GM06990 (cell line): ENCODE data around the gene IL1RAP.

Experiments
- DNase-seq: peaks from one replicate; pipeline ENCODE4 v3.0.0-alpha.2; 2011; ENCODE audit not compliant: insufficient read length; ENCODE audit errors: extremely low read depth
- H3K27me3 ChIP-seq: replicated peaks from 2 replicates; pipeline ENCODE4 v1.6.0; 2011; ENCODE audit warnings: low read length; ENCODE audit not compliant: control insufficient read depth, insufficient read depth
- H3K36me3 ChIP-seq: 2 replicates; pipeline ENCODE4 v1.5.1; 2011; ENCODE audit warnings: low read length; ENCODE audit not compliant: control insufficient read depth, insufficient read depth
- H3K4me3 ChIP-seq: replicated peaks from 2 replicates; pipeline ENCODE4 v1.5.1; 2011; ENCODE audit warnings: low read depth, mild to moderate bottlenecking, control low read depth, low read length
- CTCF ChIP-seq: IDR thresholded peaks from 2 replicates; pipeline ENCODE4 v1.5.1; 2011; ENCODE audit warnings: low read length, control low read depth, mild to moderate bottlenecking, inconsistent platforms; ENCODE audit not compliant: insufficient read depth, poor library complexity, severe bottlenecking

Gene IL1RAP

GRCh38 chr3:190531406-190531805, 17.5 kb downstream of the IL1RAP start:
- no peak for DNase-seq
- no peak overlapping the region for H3K4me3 ChIP-seq
- H3K36me3 ChIP-seq, result no peaks in the 10 kb centered on the region
- H3K27me3 ChIP-seq, result no peaks in the 10 kb centered on the region
- TF ChIP-seq CTCF, result no peak

GRCh38 chr3:190532731-190533203, 18.9 kb downstream of the IL1RAP start:
- TF ChIP-seq CTCF, result no peak
- DNase-seq, result no peak
- H3K27me3 ChIP-seq, result no peaks in the 10 kb centered on the region
- H3K36me3 ChIP-seq, result no peaks in the 10 kb centered on the region
- H3K4me3 ChIP-seq, result no peak overlapping the region

- H3K4me3 ChIP-seq, result no peak overlapping the region
- no peak for DNase-seq
- no peaks in the 10 kb centered on the region for H3K27me3 ChIP-seq
- TF ChIP-seq CTCF, result no peak
- no peaks in the 10 kb centered on the region for H3K36me3 ChIP-seq
These were observed 19.8 kb downstream of the IL1RAP start for GRCh38 chr3:190533511-190534281.

GRCh38 chr3:190534386-190534785, 20.5 kb downstream of the IL1RAP start:
- Histone ChIP-seq H3K4me3 (no peak overlapping the region), H3K27me3 (no peaks in the 10 kb centered on the region), H3K36me3 (no peaks in the 10 kb centered on the region)
- DNase-seq, result no peak
- no peak for TF ChIP-seq CTCF

GRCh38 chr3:190534986-190535385, 21.1 kb downstream of the IL1RAP start:
- H3K27me3 ChIP-seq, result no peaks in the 10 kb centered on the region
- no peak overlapping the region for H3K4me3 ChIP-seq
- TF ChIP-seq CTCF, result no peak
- no peaks in the 10 kb centered on the region for H3K36me3 ChIP-seq
- DNase-seq, result no peak

- TF ChIP-seq CTCF, result no peak
- no peak for DNase-seq
- Histone ChIP-seq H3K36me3 (no peaks in the 10 kb centered on the region), H3K4me3 (no peak overlapping the region), H3K27me3 (no peaks in the 10 kb centered on the region)
These were observed 23.3 kb downstream of the IL1RAP start for GRCh38 chr3:190537146-190537545.
